Suprapubic skin (tissue), 3 donors: ENCODE measurements around the gene PTMS.

Source experiments
- CTCF ChIP-seq, 2 donors: fragments of 200-600 bp in 1 of 2; fragments of 450-650 bp in 1 of 2; sonication (generic) in 1 of 2; IDR thresholded peaks; one replicate each; pipeline ENCODE4 v1.5.1; 2016 to 2019; ENCODE audit warnings: antibody characterized with exemption in 2 of 2, mild to moderate bottlenecking in 1 of 2, moderate library complexity in 1 of 2
- EP300 ChIP-seq: sonication (generic); formaldehyde crosslinking; IDR thresholded peaks from one replicate; pipeline ENCODE4 v1.6.1; 2017; ENCODE audit warnings: antibody characterized with exemption

GRCh38 chr12:6742834-6743233, 23.3 kb upstream of the PTMS start:
- no peak for TF ChIP-seq CTCF (IDR thresholded peaks at IDR 0.05)
- no peak for TF ChIP-seq EP300
